Activated naive CD4-positive, alpha-beta T cell treated with anti-CD3 and anti-CD28 coated beads for 36 hours (primary cell): Measurements from ENCODE around the gene KIF19. TPM values are rescaled to one million over a fixed set of nuclear protein-coding genes. Genes with fewer than 3 reads are reported as not detected.

Experiments
- CTCF ChIA-PET: fragments of 350-600 bp; sonication (Branson Sonifier 250); formaldehyde crosslinking; loops from one replicate; lab custom pipeline; 2021; ENCODE audit warnings: antibody characterized with exemption; lab: Charles Lee
- DNase-seq: peaks from one replicate; pipeline ENCODE4 v3.0.0-alpha.2; 2020
- H3K27ac Mint-ChIP-seq: one replicate; pipeline ENCODE4 v1.8.0; 2021; ENCODE audit warnings: mild to moderate bottlenecking, mixed read lengths
- H3K27me3 Mint-ChIP-seq: one replicate; pipeline ENCODE4 v1.8.0; 2021; ENCODE audit warnings: low read depth, mixed read lengths
- H3K36me3 Mint-ChIP-seq: one replicate; pipeline ENCODE4 v1.8.0; 2021; ENCODE audit warnings: low read depth, mixed read lengths
- H3K4me1 Mint-ChIP-seq: one replicate; pipeline ENCODE4 v1.8.0; 2021; ENCODE audit warnings: low read depth, mixed read lengths
- H3K4me3 Mint-ChIP-seq: one replicate; pipeline ENCODE4 v1.8.0; 2021; ENCODE audit warnings: mild to moderate bottlenecking, moderate library complexity, mixed read lengths
- H3K9me3 Mint-ChIP-seq: one replicate; pipeline ENCODE4 v1.8.0; 2021; ENCODE audit warnings: mixed read lengths
- intact Hi-C: fragments of 100-400 bp; cut with micrococcal nuclease; formaldehyde crosslinking; loops from one replicate; pipeline ENCODE4 v1.15.1; 2023
- total RNA-seq, 2 experiments: library from RNA; stranded (reverse); gene quantifications; one replicate each; pipeline ENCODE4 v1.2.3, GENCODE V29; 2021

KIF19 gene
- total RNA-seq, 2 experiments from 2014 or later = not detected

- Mint-ChIP-seq H3K4me1 (peaks cover 6% of the 10 kb centered on the region), H3K4me3 (no peak overlapping the region), H3K27ac (no peak overlapping the region), H3K9me3 (no peaks in the 10 kb centered on the region), H3K27me3 (peaks cover 50% of the 10 kb centered on the region), H3K36me3 (no peaks in the 10 kb centered on the region)
- DNase-seq = no peak
- intact Hi-C loops = no loop called here
- CTCF ChIA-PET = interaction anchor here (0.8 to 2.6 kb wide), 5 partner anchors 11 to 210 kb away, joined by 3 to 14 read pairs (median 3); partner anchors contain the start of gene GPR142
These were observed 30.8 kb downstream of the KIF19 start for GRCh38 chr17:74356646-74357465.

- CTCF ChIA-PET = interaction anchor here (2.6 kb wide), 1 partner anchor 10 kb away, joined by 14 read pairs; the partner anchor contains the start of gene GPR142
- DNase-seq = no peak
- intact Hi-C loops = no loop called here
- Mint-ChIP-seq H3K4me1 (peaks cover 6% of the 10 kb centered on the region), H3K9me3 (no peaks in the 10 kb centered on the region), H3K36me3 (no peaks in the 10 kb centered on the region), H3K27ac (no peak overlapping the region), H3K27me3 (peaks cover 48% of the 10 kb centered on the region), H3K4me3 (no peak overlapping the region)
These were observed 31.4 kb downstream of the KIF19 start for GRCh38 chr17:74357466-74357809.

- peaks cover 37% of the 10 kb centered on the region for H3K27me3 Mint-ChIP-seq
- H3K9me3 Mint-ChIP-seq = no peaks in the 10 kb centered on the region
- no peak for DNase-seq
- H3K36me3 Mint-ChIP-seq = no peaks in the 10 kb centered on the region
- no peak overlapping the region for H3K27ac Mint-ChIP-seq
- CTCF ChIA-PET = interaction anchor here (0.6 to 2.6 kb wide), 3 partner anchors 9 to 62 kb away, joined by 3 to 14 read pairs (median 3); partner anchors contain the start of gene GPR142
- intact Hi-C loops = no loop called here
- H3K4me3 Mint-ChIP-seq = no peak overlapping the region
- H3K4me1 Mint-ChIP-seq = peaks cover 6% of the 10 kb centered on the region
These were observed 32.7 kb downstream of the KIF19 start for GRCh38 chr17:74358697-74359096.

GRCh38 chr17:74359916-74360315 is 33.9 kb downstream of the KIF19 start:
- DNase-seq = no peak
- intact Hi-C loops = no loop called here
- Mint-ChIP-seq H3K9me3 (no peaks in the 10 kb centered on the region), H3K36me3 (no peaks in the 10 kb centered on the region), H3K27me3 (peaks cover 26% of the 10 kb centered on the region), H3K4me1 (peaks cover 1% of the 10 kb centered on the region), H3K4me3 (no peak overlapping the region), H3K27ac (no peak overlapping the region)
- CTCF ChIA-PET = interaction anchor here (0.6 to 2.7 kb wide), 3 partner anchors 9 to 59 kb away, joined by 4 to 12 read pairs (median 5); no protein-coding TSS in a partner anchor

- no peak for DNase-seq
- intact Hi-C loops = no loop called here
- Mint-ChIP-seq H3K9me3 (no peaks in the 10 kb centered on the region), H3K36me3 (no peaks in the 10 kb centered on the region), H3K27ac (no peak overlapping the region), H3K4me1 (peaks cover 1% of the 10 kb centered on the region), H3K27me3 (peaks cover 23% of the 10 kb centered on the region), H3K4me3 (no peak overlapping the region)
- CTCF ChIA-PET = interaction anchor here (0.9 to 2.7 kb wide), 7 partner anchors 8 to 96 kb away, joined by 3 to 12 read pairs (median 5); no protein-coding TSS in a partner anchor
These were observed 34.8 kb downstream of the KIF19 start for GRCh38 chr17:74360899-74361229.

GRCh38 chr17:74361230-74362068 is 35.4 kb downstream of the KIF19 start, which contains the start of gene BTBD17:
Gene BTBD17 (minus strand): TSS chr17:74361868. CDS start chr17:74361819, 49 bp downstream.
- intact Hi-C loops = no loop called here
- no peak within 1 kb of the TSS for H3K4me3 Mint-ChIP-seq
- peak; percentile 50 for DNase-seq
- H3K9me3 Mint-ChIP-seq = no peaks in the 10 kb centered on the region
- CTCF ChIA-PET = interaction anchor here (0.6 to 2.7 kb wide), 10 partner anchors 8 to 1425 kb away, joined by 3 to 12 read pairs (median 4); no protein-coding TSS in a partner anchor
- H3K27me3 Mint-ChIP-seq = peaks cover 21% of the 10 kb centered on the region
- H3K27ac Mint-ChIP-seq = no peak within 1 kb of the TSS
- H3K4me1 Mint-ChIP-seq = peaks cover 1% of the 10 kb centered on the region
- H3K36me3 Mint-ChIP-seq = no peaks in the 10 kb centered on the region

- H3K9me3 Mint-ChIP-seq = no peaks in the 10 kb centered on the region
- DNase-seq = no peak
- H3K4me3 Mint-ChIP-seq = no peak overlapping the region
- H3K27ac Mint-ChIP-seq = no peak overlapping the region
- intact Hi-C loops = no loop called here
- CTCF ChIA-PET = interaction anchor here (0.6 to 2.7 kb wide), 7 partner anchors 7 to 1425 kb away, joined by 4 to 12 read pairs (median 5); no protein-coding TSS in a partner anchor
- H3K4me1 Mint-ChIP-seq = peaks cover 1% of the 10 kb centered on the region
- peaks cover 21% of the 10 kb centered on the region for H3K27me3 Mint-ChIP-seq
- H3K36me3 Mint-ChIP-seq = no peaks in the 10 kb centered on the region
These were observed 36.0 kb downstream of the KIF19 start for GRCh38 chr17:74362069-74362405.

GRCh38 chr17:74362810-74363498 is 36.9 kb downstream of the KIF19 start:
- Mint-ChIP-seq H3K27ac (no peak overlapping the region), H3K27me3 (peaks cover 16% of the 10 kb centered on the region), H3K9me3 (no peaks in the 10 kb centered on the region)

GRCh38 chr17:74367206-74367605 is 41.2 kb downstream of the KIF19 start, which contains the start of gene GPR142:
Gene GPR142 (plus strand): TSS chr17:74367506. CDS start chr17:74369541, 2,035 bp downstream.
- intact Hi-C loops = no loop called here
- Mint-ChIP-seq H3K36me3 (no peaks in the 10 kb centered on the region), H3K4me3 (no peak within 1 kb of the TSS), H3K27me3 (no peaks in the 10 kb centered on the region), H3K27ac (no peak within 1 kb of the TSS), H3K4me1 (peaks cover 14% of the 10 kb centered on the region), H3K9me3 (no peaks in the 10 kb centered on the region)
- CTCF ChIA-PET = interaction anchor here (0.8 to 6.8 kb wide), 23 partner anchors 10 to 374 kb away, joined by 3 to 97 read pairs (median 6); partner anchors contain the start of gene RPL38
- DNase-seq = no peak

More at GRCh38 chr17:74362810-74363498, 36.9 kb downstream of the KIF19 start:
- Mint-ChIP-seq H3K4me1 (no peaks in the 10 kb centered on the region), H3K4me3 (no peak overlapping the region), H3K36me3 (no peaks in the 10 kb centered on the region)
- CTCF ChIA-PET = interaction anchor here (0.7 to 2.4 kb wide), 5 partner anchors 17 to 136 kb away, joined by 3 to 9 read pairs (median 4); no protein-coding TSS in a partner anchor
- intact Hi-C loops = no loop called here
- DNase-seq = no peak

GRCh38 chr17:74368341-74369081 is 42.5 kb downstream of the KIF19 start:
- H3K4me3 Mint-ChIP-seq = no peak overlapping the region
- intact Hi-C loops = loop anchor here (1.0 to 2.0 kb wide), 4 partner anchors 89 to 234 kb away; no protein-coding TSS in a partner anchor
- H3K9me3 Mint-ChIP-seq = no peaks in the 10 kb centered on the region
- DNase-seq = peak; percentile 81
- CTCF ChIA-PET = interaction anchor here (0.5 to 6.8 kb wide), 44 partner anchors 8 to 372 kb away, joined by 3 to 97 read pairs (median 4); partner anchors contain the start of genes BTBD17 and CD300A
- H3K27me3 Mint-ChIP-seq = no peaks in the 10 kb centered on the region
- no peaks in the 10 kb centered on the region for H3K36me3 Mint-ChIP-seq
- no peak overlapping the region for H3K27ac Mint-ChIP-seq
- peaks cover 14% of the 10 kb centered on the region for H3K4me1 Mint-ChIP-seq

GRCh38 chr17:74369221-74369620 is 43.2 kb downstream of the KIF19 start:
- Mint-ChIP-seq H3K4me3 (no peak overlapping the region), H3K4me1 (peaks cover 14% of the 10 kb centered on the region), H3K27me3 (no peaks in the 10 kb centered on the region), H3K27ac (no peak overlapping the region), H3K36me3 (no peaks in the 10 kb centered on the region), H3K9me3 (no peaks in the 10 kb centered on the region)
- intact Hi-C loops = loop anchor here (2.0 kb wide), 2 partner anchors 164 to 234 kb away; no protein-coding TSS in a partner anchor
- CTCF ChIA-PET = interaction anchor here (0.5 to 6.8 kb wide), 25 partner anchors 9 to 373 kb away, joined by 3 to 97 read pairs (median 5); partner anchors contain the start of genes BTBD17 and CD300A
- DNase-seq = peak; percentile 82
